ENCODE results near the gene TMEM175. TPM values are rescaled to one million over a fixed set of nuclear protein-coding genes. Genes with fewer than 3 reads are reported as not detected.
A peak's percentile ranks its signal among the peaks of the same experiment; 100 is the strongest.

TMEM175 gene
- total and polyA plus RNA-seq, 7 donors, result 4.6 to 42.6 (median 30.5) TPM

DNA sequence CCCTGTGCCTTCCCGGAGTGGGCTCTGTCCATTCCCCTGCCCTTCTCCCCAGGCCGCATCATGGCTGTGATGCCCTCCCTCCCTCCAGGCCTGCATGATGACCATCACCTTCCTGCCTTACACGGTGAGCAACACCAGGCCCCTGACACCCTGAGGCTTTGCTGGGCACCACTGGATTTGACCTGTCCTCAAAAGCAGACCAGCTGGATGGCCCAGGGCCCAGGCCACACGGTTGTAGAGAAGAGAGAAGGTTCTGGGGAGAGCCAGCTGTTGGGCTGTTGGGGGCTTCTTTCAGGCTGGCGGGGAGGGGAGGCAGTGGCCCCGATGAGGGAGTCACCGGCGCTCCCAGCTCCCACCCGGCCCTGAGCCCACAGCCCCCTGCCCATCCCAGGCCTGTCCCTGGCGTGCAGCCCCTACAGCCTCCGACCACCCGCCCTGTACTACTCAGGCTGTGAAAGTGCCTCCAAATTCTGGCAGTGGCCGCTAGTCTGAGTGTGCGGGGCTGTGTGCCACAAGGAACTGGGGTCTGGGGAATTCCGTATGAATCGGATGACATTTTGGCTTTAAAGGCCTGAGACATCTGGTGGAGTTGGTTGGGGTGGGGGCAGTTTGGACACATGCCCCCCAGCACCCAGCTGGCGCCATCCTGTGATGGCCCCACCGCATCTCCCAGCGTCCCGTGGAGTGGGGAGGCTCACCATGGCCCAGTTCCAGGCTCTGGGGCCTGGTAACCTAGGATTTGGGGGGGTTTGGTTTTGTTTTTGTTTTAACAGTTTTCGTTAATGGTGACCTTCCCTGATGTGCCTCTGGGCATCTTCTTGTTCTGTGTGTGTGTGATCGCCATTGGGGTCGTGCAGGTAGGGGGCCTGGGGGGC is 19.6 kb downstream of the TMEM175 start:
- intact Hi-C loops (cut with DNase I), result no loop called here
- no peaks in the 10 kb centered on the region for H3K9me3 ChIP-seq
- WGBS, 2 donors, result 90 to 91% methylated on average over 23 of the region's 23 CpGs
- no peak overlapping the region for H3K4me3 ChIP-seq
- TF ChIP-seq EP300 (IDR thresholded peaks at IDR 0.05) (no peak), POLR2A (IDR thresholded peaks at IDR 0.05) (no peak), POLR2AphosphoS5 (IDR thresholded peaks at IDR 0.05) (no peak)
- TF ChIP-seq, protein P1, sequence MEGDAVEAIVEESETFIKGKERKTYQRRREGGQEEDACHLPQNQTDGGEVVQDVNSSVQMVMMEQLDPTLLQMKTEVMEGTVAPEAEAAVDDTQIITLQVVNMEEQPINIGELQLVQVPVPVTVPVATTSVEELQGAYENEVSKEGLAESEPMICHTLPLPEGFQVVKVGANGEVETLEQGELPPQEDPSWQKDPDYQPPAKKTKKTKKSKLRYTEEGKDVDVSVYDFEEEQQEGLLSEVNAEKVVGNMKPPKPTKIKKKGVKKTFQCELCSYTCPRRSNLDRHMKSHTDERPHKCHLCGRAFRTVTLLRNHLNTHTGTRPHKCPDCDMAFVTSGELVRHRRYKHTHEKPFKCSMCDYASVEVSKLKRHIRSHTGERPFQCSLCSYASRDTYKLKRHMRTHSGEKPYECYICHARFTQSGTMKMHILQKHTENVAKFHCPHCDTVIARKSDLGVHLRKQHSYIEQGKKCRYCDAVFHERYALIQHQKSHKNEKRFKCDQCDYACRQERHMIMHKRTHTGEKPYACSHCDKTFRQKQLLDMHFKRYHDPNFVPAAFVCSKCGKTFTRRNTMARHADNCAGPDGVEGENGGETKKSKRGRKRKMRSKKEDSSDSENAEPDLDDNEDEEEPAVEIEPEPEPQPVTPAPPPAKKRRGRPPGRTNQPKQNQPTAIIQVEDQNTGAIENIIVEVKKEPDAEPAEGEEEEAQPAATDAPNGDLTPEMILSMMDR (IDR thresholded peaks at IDR 0.05), result no peak
- H3K27ac ChIP-seq, result no peak overlapping the region
- H3K4me1 ChIP-seq, result peaks cover 0 to 3% (median 1%) of the 10 kb centered on the region in 4 donors
- H3K27me3 ChIP-seq, result no peaks in the 10 kb centered on the region
- peak; percentile 61 for DNase-seq
- H3K36me3 ChIP-seq, result peaks cover 0 to 42% (median 11%) of the 10 kb centered on the region in 4 donors

DNA sequence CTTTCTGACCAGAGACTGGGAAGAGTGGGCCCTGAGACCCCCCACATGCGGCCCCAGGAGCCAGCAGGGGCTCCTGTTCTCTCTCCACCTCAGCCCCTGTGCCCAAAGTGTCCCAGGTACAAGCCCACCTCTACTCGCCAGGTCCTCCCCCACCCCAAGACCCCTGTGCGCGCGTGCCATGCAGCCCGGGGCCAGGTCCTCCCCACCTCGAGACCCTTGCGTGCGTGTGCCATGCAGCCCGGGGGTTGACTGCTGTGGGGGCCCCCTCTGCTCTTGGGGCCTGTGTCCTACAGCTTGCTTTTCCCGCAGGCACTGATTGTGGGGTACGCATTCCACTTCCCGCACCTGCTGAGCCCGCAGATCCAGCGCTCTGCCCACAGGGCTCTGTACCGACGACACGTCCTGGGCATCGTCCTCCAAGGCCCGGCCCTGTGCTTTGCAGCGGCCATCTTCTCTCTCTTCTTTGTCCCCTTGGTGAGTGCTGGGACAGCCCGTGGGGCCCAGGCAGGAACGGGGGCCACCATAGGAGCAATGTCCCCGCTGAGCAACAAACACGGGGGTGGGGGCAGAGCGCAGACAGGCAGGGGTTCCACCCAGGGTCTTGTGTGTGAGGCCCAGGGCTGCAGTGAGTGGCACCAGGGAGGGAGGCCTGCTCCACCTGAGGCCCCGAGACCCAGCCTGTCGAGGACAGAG is 20.8 kb downstream of the TMEM175 start:
- H3K4me3 ChIP-seq, result no peak overlapping the region
- no peak overlapping the region for H3K27ac ChIP-seq
- no peak for DNase-seq
- H3K4me1 ChIP-seq, result no peaks in the 10 kb centered on the region
- intact Hi-C loops (cut with DNase I), result no loop called here
- H3K9me3 ChIP-seq, result no peaks in the 10 kb centered on the region
- 95% methylated on average over 28 of the region's 28 CpGs for WGBS, 2 donors
- peaks cover 0 to 51% (median 15%) of the 10 kb centered on the region in 4 donors for H3K36me3 ChIP-seq
- no peaks in the 10 kb centered on the region for H3K27me3 ChIP-seq
- TF ChIP-seq POLR2A (IDR thresholded peaks at IDR 0.05) (no peak), POLR2AphosphoS5 (IDR thresholded peaks at IDR 0.05) (no peak), EP300 (IDR thresholded peaks at IDR 0.05) (no peak)
- TF ChIP-seq, protein P1 (IDR thresholded peaks at IDR 0.05), result no peak

DNA sequence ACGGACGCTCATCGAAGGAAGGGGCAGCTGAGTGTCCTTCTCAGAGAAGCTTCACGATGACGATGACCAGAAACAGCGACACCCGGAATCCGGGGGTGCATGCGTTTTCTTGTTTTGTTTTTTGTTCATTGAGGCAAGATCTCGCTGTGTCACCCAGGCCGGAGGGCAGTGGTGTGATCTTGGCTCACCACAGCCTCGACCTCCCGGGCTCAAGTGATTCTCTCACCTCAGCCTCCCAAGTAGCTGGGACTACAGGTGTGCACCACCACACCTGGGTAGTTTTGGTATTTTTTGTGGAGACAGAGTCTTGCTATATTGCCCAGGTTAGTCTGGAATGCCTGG is 21.3 kb downstream of the TMEM175 start:
- Histone ChIP-seq H3K4me3 (no peak overlapping the region), H3K36me3 (peaks cover 0 to 56% (median 17%) of the 10 kb centered on the region in 4 donors), H3K4me1 (no peaks in the 10 kb centered on the region), H3K9me3 (no peaks in the 10 kb centered on the region), H3K27ac (no peak overlapping the region), H3K27me3 (no peaks in the 10 kb centered on the region)
- DNase-seq, result no peak
- 97 to 98% methylated on average over 13 of the region's 13 CpGs for WGBS, 2 donors
- TF ChIP-seq POLR2A (IDR thresholded peaks at IDR 0.05), result no peak
- TF ChIP-seq, protein P1 (IDR thresholded peaks at IDR 0.05), result no peak
- no peak for TF ChIP-seq POLR2AphosphoS5 (IDR thresholded peaks at IDR 0.05)
- TF ChIP-seq EP300 (IDR thresholded peaks at IDR 0.05), result no peak
- intact Hi-C loops (cut with DNase I), result no loop called here

DNA sequence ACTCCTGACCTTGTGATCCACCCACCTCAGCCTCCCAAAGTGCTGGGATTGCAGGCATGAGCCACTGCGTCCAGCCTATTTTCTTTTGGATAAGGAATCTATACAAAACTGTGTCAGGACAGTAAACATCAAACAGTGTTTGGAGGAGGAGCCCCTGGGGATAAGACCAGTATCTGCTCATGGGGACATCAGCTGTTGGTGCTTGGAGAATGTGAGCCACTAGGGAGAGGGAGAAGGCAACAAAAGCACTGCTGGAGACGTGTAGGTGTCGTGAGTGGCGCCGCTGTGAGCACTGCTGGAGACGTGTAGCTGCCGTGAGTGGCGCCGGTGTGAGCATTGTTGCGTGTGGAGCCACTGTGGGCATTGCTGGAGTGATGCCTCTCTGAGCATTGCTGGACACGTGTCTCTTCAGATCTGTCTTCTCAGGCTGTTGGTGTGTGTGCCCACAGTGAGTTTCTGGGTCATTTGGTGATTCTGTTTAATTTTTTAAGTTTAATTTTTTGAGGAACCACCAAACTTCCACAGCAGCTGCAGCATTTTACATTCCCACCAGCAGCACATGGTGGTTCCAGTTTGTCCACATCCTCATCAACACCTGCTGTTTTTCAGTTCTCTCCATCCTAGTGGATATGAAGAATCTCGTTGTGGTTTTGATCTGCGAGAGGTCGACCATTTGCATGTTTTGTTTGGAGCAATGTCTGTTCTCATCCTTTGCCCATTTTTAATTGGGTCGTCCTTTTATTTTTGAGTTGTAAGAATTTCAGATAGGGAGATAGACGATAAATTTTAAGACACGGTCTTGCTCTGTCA is 22.2 kb downstream of the TMEM175 start:
- peaks cover 0 to 58% (median 17%) of the 10 kb centered on the region in 4 donors for H3K36me3 ChIP-seq
- H3K4me1 ChIP-seq, result no peaks in the 10 kb centered on the region
- no peak for DNase-seq
- WGBS, 2 donors, result 93 to 94% methylated on average over 17 of the region's 17 CpGs
- no peak overlapping the region for H3K27ac ChIP-seq
- intact Hi-C loops (cut with DNase I), result no loop called here
- TF ChIP-seq EP300 (IDR thresholded peaks at IDR 0.05) (no peak), POLR2A (IDR thresholded peaks at IDR 0.05) (no peak), POLR2AphosphoS5 (IDR thresholded peaks at IDR 0.05) (no peak)
- TF ChIP-seq, protein P1 (IDR thresholded peaks at IDR 0.05), result no peak
- H3K27me3 ChIP-seq, result no peaks in the 10 kb centered on the region
- H3K9me3 ChIP-seq, result no peaks in the 10 kb centered on the region
- H3K4me3 ChIP-seq, result no peak overlapping the region
